GM21423 (cell line): ENCODE measurements around the gene MAN1C1.

Source experiments
- ATAC-seq: cut with Tn5 transposase; IDR thresholded peaks from one replicate; pipeline ENCODE4 v1.9.1; 2021; ENCODE audit warnings: mild to moderate bottlenecking, moderate library complexity; ENCODE audit not compliant: unreplicated experiment

MAN1C1 gene

DNA sequence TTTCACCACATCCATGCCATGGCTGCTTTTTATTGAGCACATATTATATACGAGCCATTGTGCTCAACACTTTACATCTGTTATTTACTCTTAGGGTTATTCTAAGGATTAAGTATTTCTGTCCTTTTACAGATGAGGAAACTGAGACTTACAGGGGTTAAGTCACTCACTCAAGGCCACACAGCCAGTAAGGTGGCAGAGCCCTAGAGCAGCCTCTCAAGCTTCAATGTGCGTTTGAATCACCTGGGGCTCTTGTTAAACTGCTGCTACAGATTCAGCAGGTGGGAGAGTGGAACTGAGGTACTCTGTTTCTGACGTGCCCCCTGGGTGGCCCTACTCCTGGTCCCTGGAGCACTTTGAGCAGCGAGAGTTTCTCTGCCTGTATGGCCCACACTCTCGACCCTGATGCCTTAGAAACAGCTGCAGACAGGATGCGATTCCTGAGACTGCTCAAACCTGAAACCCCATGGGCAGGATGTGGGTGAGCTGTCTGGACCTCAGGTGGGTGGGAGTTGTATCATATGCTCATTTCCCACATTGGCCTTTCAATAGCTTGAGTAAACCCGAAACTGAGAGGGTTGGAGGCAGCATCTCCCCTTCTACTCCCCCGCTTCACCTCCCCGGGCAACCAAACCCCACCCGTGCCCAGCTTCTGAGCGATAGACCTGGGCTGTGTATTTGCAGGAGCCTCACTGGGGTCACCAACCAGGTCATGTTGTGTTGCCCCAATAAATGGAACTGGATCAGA lies 59.3 kb downstream of the MAN1C1 start:
- peak; percentile 97 for ATAC-seq

DNA sequence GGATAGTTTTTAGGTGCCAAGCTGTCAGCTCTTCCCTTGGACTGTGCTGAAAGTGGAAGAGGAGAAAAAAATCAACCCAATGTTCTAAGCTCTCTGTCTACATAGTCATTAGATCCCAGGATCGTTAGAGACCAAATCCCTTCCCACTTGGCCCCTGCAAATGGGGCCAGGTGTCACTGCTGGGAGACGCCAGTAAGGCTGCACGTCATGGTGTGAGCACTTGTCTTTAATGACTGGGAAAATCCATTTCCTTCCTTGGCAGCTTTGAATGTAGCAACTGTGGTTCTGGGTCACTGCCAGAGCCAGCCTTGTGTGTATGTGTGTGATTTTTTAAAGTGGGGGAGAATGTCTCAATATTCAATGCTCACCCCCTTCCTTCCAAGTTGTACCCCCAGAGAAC lies 59.9 kb downstream of the MAN1C1 start:
- peak; percentile 6 for ATAC-seq

DNA sequence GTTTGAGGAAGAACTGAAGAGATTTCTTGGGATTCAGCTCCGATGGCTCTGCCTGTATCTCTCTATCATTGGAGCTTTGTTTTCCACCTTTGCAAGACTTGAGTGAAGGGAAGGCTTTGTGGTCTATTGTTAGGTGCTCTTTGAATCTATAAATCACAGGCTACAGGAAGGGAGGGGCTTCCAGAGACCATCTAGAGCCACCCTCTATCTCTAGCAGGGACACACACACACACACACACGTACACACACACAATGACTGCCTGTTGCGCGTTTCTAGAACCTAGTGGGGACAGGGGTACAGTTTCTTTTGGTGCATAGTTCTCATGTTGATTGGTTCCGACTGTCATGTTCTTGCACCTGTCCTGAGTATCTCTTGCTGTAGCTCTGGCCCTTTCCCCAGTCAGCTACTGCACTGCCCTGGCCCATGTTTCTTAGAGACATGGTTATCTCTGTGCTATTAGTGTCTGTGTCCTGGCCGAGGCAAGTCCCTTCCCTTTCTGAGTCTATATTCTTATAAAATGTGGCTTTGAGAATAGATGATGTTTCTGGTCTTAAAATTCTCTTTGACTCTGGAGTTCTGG lies 60.7 kb downstream of the MAN1C1 start:
- no peak for ATAC-seq

DNA sequence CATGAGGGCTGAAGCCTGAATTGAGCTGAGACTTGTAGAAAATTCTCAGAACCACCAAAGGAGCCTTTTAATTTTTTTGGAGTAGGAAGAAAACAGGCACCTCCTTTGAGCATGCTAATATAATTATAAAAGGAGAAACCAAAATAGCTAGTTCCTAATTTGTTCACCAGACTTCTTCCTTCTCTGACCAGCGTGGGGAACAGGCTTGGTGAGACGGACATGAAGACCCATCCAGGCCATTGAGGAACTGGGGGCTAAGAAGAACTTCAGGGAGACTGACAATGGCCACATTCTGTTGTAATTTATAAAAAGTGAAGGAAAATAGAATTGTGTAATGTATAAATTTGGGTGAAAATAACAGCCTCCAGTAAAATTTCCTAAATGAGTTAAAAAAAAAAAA lies 62.6 kb downstream of the MAN1C1 start:
- no peak for ATAC-seq

DNA sequence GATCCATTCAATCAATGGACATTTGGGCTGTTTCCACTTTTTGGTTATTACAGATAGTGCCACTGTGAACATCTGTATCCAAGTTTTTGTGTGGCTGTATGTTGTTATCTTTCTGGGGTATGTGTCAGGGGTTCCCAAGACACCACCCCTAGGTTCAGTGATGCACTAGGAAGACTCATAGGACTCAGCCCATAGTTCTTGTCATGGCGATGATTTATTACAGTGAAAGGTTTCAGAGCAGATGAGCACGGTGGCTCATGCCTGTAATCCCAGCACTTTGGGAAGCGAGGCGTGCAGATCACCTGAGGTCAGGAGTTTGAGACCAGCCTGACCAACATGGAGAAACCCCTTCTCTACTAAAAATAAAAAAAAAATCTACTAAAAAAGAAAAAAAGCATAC lies 64.1 kb downstream of the MAN1C1 start:
- ATAC-seq = no peak

DNA sequence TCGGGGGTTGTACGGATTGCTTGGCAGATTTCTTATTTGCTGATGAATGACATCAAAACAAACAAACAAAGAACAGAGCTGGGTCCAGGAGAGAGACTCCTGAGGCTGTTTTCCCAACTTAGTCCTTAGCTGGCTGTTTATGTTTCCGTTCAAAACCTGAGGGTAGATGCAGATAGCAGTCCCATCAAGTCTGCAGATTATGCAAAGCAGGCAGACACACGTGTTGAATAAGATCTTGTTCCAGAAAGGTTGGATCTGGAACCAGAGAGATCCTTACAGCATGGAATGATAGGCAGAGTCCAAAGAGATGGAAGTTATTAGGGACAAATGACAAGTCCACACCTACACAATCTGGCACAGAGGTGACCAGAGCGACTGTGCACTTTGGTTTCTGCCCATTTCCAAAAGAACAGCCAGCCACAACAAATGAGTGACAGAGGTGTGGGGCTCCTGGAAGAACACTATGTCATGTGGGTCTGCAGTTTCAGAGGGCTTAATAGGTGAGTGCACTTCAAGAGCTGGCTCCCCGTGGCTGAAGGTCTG lies 65.5 kb downstream of the MAN1C1 start:
- ATAC-seq = no peak

DNA sequence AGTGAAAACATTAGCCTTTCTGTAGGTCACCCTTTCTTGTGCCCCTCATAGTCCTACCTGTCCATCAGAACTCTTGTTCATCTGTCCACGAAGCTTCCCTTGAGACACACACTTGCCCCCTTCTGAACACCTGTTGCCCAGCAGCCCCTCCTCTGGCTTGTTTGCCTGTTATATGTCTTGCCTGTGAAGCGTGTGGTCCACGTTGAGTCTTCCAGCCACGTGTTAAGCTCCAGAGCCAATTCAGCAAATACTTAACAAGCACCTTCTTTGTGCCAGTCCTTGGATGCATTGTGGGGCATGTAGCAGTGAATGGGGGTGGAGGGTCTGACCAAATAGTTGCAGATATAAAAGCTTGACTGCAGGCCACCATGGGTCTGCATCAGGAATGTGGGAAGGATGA lies 66.6 kb downstream of the MAN1C1 start:
- no peak for ATAC-seq

DNA sequence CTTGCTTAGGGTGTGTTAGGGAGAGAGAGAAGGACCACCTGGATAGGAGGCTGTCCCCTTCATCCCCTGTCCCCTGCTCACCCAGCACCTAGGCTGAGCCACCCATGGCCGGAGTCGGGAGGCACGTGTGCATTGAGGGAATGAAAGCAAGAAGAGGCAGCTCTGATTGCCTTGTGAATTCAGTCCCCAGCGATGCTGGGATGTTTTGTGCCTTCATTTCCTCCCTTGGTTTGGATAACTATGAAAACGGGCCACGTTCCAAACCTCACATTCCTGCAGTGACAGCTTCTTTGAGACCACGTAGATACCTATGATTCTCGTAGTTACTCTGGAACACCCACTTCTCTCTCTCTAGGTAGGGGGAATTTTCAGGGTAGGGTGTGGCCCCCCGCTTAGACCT lies 67.1 kb downstream of the MAN1C1 start:
- no peak for ATAC-seq

DNA sequence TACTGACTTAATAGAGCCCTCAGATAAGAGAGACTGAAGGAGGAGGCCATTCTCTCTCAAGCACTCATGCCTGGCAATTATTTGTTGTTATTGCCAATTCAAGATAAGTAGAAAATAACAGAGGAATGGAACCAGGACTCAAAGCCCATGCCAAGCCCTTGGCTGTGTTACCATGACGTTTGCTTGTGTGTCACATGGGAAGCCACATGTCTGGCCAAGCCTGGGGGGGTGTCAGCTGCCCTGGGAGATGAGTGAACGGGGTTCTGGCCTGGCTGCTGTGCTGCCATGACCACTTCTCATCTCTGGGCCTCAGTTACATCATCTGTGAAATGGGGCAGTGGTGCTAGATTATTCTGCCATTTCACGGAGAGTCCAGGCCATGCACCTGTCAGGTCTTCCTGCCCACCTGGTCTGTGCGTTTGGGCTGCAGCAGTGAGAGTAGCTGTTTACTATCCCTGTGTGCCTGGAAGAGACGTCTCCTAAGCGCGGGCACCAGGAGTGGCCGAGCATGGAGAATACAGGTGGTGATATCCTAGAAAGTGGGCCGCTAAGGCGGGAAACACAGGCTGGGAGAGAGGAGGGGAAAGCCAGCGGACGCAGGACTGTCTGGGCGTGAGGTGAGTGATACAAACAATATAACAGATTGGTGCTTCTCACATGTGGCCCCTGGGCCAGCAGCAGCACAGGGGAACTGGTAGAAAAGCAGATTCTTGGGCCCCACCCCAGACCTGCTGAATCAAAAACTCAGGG lies 67.8 kb downstream of the MAN1C1 start:
- no peak for ATAC-seq

DNA sequence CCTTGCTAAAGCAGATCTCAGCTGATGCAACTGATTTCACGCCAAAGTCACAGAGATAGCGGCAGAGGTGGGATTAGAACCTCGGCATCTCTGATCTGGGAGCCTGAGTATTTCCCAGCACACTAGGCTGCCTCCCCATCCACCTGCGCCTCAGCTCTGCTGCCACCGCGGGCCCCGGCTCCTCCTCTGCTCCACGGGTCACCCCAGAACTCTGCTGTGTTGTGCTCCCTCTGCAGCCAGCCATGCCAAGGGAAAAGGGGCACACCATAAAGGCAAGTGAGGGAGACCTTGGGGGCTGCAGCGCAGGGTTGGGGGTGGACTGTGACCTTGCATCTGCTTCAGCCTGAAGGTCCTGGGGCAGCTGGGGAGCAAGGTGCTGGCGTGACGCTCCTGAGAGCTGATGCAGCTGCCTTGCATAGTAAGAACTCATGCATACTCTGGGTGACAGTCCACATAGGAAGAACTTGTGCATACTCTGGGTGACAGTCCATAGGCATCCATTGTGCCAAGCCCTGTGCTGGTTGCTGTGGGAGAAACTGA lies 68.7 kb downstream of the MAN1C1 start:
- ATAC-seq = no peak

DNA sequence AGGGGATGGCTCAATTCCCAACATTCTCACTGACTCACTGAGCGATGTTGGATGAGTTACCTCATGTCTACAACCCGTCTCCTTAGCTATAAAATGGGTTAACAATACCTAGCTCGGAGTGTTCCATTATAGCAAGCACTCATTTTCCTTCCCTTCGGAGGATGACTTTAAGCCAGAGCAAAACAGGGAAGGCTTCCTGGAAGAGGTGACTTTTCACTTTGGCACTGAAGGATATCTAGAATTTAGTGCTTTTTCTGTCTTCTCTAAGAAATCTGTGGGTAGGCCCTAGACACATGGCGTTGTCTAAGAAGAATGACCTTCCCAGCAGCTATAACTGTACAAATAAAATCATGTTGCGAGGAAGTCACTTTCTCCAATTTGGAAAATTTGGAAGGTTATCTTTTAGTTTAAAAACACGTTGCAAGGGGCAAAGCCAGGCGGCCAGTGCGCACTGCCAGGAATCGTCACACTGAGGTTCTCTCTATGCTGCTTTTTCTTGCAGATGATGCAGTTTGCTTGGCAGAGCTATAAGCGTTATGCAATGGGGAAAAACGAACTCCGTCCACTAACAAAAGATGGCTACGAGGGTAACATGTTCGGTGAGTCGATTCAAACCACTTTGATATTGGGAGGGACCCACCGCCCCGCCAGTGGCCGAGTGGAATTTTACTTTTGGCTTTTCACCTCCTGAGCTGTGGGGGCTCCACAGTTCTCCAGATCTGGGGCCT lies 69.5 kb downstream of the MAN1C1 start:
- no peak for ATAC-seq

DNA sequence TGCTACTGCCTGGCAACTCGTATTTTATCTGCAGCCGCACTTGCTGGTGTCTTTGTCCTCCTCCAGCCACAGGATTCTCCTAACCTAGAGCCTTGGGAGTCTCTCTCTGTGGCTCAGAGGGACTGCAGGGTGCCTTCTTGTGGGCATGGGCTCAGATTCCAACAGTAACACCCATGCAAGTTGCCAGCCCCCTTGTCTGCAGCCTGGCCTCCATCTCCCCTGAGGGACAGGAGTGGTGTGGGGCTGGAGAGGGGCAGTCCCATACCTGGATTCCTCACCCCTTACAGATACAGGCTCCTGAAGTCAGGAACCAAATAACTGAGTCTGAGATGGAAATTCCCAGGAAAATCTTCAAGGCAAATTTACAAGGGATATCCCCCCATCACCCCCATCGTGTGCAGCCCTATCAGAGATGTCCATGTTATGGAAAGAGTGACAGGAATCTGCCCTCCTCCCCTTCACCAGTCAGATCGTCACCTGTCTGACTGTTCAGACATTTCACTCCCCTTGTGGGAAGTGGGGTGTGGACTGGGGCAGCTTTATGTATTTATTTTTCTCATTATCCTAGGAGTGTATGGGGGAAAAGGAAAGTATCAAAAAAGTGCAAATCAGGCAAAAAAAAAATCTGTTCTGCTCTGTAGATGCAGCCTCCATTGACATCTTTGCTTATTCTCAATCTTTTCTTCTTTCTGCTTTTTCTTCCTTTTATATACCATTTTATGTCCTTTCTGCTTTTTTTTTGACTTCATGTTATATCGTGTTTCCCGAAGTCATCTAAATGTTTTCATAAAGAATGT lies 70.8 kb downstream of the MAN1C1 start:
- no peak for ATAC-seq

DNA sequence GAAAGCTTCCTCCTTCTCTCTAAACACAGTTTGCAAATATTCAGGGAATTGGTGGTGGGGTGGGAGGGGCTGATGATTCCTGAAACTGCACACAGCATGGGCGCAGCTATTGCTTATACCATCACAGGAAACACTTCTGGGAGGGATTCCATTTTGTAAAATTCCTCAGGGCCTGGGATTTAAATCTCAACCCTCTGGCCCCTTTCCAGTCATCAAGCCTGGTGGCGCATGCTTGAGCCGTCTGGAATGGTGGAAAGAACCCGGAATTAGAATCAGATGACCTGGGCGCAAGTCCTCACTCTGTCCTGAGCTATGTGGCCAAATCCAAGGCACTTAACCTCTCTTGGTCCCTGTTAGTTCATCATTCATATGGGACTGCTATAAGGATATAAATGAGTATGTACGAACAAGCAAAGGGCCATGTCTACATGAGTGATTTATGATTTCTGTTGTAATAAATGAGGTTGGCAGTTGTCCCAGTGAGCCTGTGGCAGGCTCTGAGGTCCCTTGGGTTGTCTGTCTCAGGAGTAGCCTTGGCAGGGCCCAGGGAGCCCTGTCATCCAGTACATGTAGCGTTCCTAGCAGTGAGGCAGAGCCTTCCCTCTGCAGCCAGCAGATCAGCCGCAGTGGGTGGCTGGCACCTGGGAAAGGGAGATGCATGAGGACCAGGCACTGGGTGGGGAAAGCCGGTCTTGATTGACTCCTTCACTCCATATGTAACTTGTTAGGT lies 72.0 kb downstream of the MAN1C1 start:
- no peak for ATAC-seq

DNA sequence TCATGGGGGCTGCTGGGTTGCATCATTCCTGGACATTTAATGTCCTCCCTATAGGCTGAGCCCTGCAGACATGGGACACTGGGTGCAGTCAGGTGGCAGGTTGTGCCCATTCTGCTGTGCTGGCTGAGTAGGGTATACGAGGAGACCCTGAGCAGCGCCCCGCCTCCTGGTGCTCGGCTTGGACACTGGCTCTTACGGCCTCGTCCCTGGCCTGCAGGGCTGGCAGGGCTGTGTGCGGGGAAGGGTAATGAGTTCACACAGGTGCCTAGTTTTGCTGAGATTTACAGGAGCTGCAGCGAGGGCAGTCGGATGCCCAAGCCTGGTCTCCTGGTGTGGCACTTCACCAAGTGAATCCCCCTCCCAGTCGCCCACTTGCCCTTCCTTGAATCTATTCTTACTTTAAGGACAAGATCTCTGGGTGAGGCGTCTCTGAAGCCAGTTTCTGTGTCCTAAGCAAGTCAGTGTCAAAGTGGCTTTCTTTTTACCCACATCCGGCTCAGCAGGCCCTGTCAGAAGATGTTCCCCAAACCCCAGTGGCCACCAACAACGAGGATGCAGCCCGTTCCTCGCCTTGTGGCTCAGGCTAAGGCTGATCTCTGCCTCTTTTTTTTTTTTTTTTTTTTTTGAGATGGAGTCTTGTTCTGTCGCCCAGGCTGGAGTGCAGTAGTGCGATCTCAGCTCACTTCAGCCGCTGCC lies 73.2 kb downstream of the MAN1C1 start:
- no peak for ATAC-seq

DNA sequence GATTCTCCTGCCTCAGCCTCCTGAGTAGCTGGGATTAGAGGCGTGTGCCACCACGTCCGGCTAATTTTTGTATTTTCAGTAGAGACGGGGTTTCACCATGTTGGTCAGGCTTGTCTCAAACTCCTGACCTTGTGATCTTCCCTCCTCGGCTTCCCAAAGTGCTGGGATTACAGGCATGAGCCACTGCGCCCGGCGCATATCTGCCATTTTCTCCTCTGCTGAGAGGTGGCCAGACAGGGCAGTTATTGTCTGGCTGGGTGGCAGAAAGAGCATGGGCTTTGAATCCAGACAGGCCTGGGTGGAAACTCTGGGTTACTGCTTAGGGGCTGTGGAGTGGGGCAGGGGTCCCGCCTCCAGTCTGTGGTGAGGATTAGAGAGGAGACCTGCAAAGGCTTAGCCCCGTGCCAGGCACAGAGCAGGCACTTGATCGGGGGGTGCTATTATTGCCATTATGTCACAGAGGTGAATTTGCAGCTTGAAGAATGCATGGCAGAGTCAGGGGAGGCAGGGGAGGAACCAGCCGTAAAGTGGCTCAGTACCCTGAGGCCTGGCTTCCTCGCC lies 73.9 kb downstream of the MAN1C1 start:
- ATAC-seq = no peak

DNA sequence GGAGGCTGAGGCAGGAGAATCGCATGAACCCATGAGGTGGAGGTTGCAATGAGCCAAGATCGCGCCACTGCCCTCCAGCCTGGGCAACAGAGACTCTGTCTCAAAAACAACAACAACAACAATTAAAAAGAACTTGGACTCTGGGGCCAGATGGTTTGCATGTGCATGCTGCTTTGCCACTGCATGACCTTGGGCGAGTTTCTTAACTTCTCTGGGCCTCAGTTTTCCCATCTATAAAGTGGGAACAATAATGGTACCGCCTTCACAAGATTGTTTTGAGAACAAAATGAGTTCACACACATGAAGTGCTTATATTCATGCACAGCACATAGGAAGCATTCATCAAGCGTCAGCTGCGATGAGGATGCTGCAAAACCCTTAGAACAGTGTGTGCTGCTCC lies 74.6 kb downstream of the MAN1C1 start:
- ATAC-seq = no peak

DNA sequence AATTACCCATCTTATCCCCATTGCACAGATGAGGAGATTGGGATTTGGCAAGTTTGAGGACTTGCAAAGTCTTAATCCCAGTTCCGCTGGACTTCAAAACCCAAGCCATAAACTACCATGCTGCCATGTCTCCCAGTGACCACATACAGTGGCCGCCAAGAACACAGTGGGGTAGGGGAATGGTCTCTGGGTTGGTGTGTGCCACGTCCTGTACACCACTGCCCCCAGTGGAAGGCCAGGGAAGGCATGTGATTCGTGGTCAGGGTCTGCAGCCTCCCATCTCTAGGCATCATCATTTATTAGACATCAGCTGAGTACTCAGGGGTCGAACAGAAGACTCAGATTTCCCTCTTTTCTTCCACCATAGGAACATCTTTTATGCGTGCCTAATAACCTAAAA lies 76.0 kb downstream of the MAN1C1 start:
- no peak for ATAC-seq

DNA sequence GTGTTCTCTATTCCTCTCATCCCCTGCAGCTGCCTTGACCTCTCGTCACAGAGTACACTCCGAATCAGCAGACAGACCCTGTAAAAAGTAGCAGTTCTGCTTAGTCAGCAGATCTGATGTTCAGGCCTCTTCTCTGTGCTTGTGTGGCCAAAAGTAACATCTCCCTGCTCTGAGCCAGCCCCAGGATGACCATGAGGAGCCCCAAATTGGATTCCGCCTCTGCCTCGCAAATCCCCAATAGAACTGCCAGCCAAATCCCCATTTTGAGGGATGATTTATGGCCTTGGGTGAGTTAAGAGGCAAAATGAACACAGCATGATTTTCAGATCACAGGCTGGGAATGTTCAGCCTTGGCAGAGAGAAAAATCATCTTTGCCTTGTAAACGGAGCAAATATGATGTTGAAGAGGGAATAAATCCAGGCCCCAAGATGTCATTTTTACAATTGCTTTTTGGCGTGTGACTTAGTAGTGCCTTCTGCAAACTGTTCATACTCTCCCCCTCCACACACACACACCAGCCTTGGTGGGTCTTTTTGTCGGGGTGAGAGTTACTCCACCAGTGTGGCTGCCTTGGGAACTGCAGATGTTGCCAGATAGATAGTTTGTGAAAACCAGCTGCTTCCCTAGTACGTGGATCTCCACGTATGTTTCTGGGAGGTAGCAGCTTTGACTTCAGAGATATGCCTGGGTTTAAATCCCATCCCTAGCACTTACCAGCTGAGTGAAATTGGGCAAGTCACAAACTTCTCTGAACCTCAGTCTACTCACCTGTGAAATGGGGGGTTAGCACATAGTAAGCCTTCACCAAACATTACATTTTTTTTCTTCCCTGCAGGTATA lies 77.8 kb downstream of the MAN1C1 start:
- ATAC-seq = no peak
